ENCODE measurements around the gene PRR23E. TPM values are rescaled to one million over a fixed set of nuclear protein-coding genes. Genes with fewer than 3 reads are reported as not detected.
A peak's percentile ranks its signal among the peaks of the same experiment; 100 is the strongest.

The PRR23E gene
- total RNA-seq: not detected
- polyA plus RNA-seq: not detected
- long read RNA-seq, donor 1: 0 reads
- long read RNA-seq, donor 2: 0 reads
- long read RNA-seq, donor 3: 0 reads
- long read RNA-seq, donor 4: 0 reads
- long read RNA-seq, donor 5: 0 reads
- long read RNA-seq, donor 6: 0 reads
- long read RNA-seq, donor 7: 0 reads
- long read RNA-seq, donor 8: 0 reads
- long read RNA-seq, donor 9: 0 reads
- long read RNA-seq, donor 10: 0 reads

- intact Hi-C loops (cut with DNase I): no loop called here
- WGBS, 4 donors: 89 to 94% (median 92%) methylated on average over 23 to 31 of the region's 31 CpGs
- H3K27me3 ChIP-seq: no peaks in the 10 kb centered on the region
- TF ChIP-seq CTCF (IDR thresholded peaks at IDR 0.05) (no peak), POLR2A (IDR thresholded peaks at IDR 0.05) (no peak)
- H3K27ac ChIP-seq: no peak within 1 kb of the TSS
- H3K9me3 ChIP-seq (replicated peaks in 1 of 3): no peaks in the 10 kb centered on the region
- no peaks in the 10 kb centered on the region for H3K36me3 ChIP-seq (replicated peaks in 1 of 2)
- DNase-seq: peak in 1 of 7 donors; percentile 30
- H3K4me3 ChIP-seq: no peak within 1 kb of the TSS
- H3K4me1 ChIP-seq (replicated peaks in 1 of 2): no peaks in the 10 kb centered on the region
Observed at GRCh38 chr3:127192576-127193232, at the start of gene PRR23E. PRR23E (plus strand) TSS chr3:127193131; CDS start chr3:127196686, 3,555 bp downstream.

- H3K27me3 ChIP-seq: no peaks in the 10 kb centered on the region
- WGBS, 4 donors: 63 to 98% (median 95%) methylated on average over 2 of the region's 2 CpGs
- no peak overlapping the region for H3K4me3 ChIP-seq
- peak in 1 of 7 donors; percentile 28 for DNase-seq
- no peaks in the 10 kb centered on the region for H3K36me3 ChIP-seq (replicated peaks in 1 of 2)
- intact Hi-C loops (cut with DNase I): no loop called here
- H3K4me1 ChIP-seq (replicated peaks in 1 of 2): peaks cover 0 to 8% of the 10 kb centered on the region in 2 donors
- H3K27ac ChIP-seq: no peak overlapping the region
- H3K9me3 ChIP-seq (replicated peaks in 1 of 3): no peaks in the 10 kb centered on the region
- TF ChIP-seq POLR2A (IDR thresholded peaks at IDR 0.05) (no peak), CTCF (IDR thresholded peaks at IDR 0.05) (no peak)
Observed at GRCh38 chr3:127143172-127143571, 49.8 kb upstream of the PRR23E start.

GRCh38 chr3:127144631-127145030 lies 48.3 kb upstream of the PRR23E start:
- 86 to 98% (median 93%) methylated on average over 4 to 6 of the region's 6 CpGs for WGBS, 4 donors
- intact Hi-C loops (cut with DNase I): no loop called here
- Histone ChIP-seq H3K27me3 (peaks cover 3% of the 10 kb centered on the region), H3K27ac (no peak overlapping the region), H3K9me3 (replicated peaks in 1 of 3) (no peaks in the 10 kb centered on the region), H3K4me3 (no peak overlapping the region), H3K4me1 (replicated peaks in 1 of 2) (peaks cover 0 to 8% of the 10 kb centered on the region in 2 donors), H3K36me3 (replicated peaks in 1 of 2) (no peaks in the 10 kb centered on the region)
- peak in 1 of 7 donors; percentile 46 for DNase-seq
- TF ChIP-seq CTCF (IDR thresholded peaks at IDR 0.05) (no peak), POLR2A (IDR thresholded peaks at IDR 0.05) (no peak)

- Histone ChIP-seq H3K27ac (no peak overlapping the region), H3K9me3 (replicated peaks in 1 of 3) (no peaks in the 10 kb centered on the region), H3K27me3 (peaks cover 4% of the 10 kb centered on the region), H3K4me1 (replicated peaks in 1 of 2) (peaks cover 0 to 8% of the 10 kb centered on the region in 2 donors), H3K4me3 (no peak overlapping the region), H3K36me3 (replicated peaks in 1 of 2) (no peaks in the 10 kb centered on the region)
- no peak for TF ChIP-seq POLR2A (IDR thresholded peaks at IDR 0.05)
- no peak for TF ChIP-seq CTCF (IDR thresholded peaks at IDR 0.05)
- WGBS, 4 donors: 90 to 93% (median 92%) methylated on average over 6 of the region's 6 CpGs
- intact Hi-C loops (cut with DNase I): no loop called here
- peak in 1 of 7 donors; percentile 39 for DNase-seq
Observed at GRCh38 chr3:127145266-127145665, 47.7 kb upstream of the PRR23E start.
